ENCODE data around the gene DNAJA3. TPM values are rescaled to one million over a fixed set of nuclear protein-coding genes. Genes with fewer than 3 reads are reported as not detected.

DNAJA3 gene
- total RNA-seq, 2 donors from 2014 or later: 22.4 to 23.6 TPM

DNA sequence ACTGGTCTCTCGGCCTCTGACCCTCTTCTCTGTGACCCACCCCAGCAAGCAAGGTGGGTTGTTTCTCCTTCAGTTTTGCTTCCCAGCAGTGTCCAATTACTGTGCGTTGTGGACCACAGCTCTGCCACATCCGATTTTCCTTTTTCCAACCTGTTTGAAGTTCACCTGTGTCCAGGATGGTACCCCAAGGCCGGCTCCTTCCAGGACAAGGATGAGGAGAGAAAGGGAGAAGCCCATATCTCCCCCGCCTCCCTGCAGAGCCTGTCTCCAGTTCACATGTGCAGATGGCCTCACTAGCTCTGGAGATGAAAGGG lies 35.2 kb downstream of the DNAJA3 start:
- intact Hi-C loops (cut with DNase I): no loop called here

GRCh38 chr16:4461250-4462085 lies 35.8 kb downstream of the DNAJA3 start:
- intact Hi-C loops (cut with DNase I): no loop called here
- DNase-seq (ENCODE audit: low spot score): no peak

More for the DNA sequence above, 35.2 kb downstream of the DNAJA3 start:
- DNase-seq (ENCODE audit: low spot score): no peak

DNA sequence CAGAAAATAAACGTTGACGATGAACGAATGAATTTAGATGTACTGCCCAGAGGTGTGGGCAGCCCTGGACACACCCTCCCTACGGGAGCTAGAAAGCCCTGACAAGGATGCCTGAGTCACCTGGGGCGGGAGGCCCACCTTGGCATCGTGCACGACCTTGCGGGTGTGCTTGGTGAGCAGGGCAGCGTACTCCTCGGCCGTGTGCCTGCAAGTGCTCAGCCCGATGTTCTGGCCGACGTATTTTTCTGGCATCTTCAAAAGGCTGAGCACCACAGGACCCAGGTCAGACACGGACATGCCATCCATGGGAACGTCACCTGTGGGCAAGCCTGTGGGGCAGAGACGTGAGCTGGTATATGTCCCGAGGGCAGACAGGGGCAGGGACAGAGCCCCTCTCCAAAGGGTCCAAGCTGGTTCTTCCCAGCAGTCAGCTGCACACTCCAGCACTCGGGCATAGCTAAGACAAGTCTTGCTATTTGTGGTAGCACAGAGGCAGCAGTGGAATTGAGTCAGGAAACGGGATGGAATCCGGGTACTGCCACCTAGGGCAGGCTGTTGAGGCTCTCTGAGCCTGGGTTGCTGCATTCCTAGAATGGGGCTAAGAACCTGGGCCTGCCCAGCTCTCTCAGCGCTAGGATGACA lies 38.0 kb downstream of the DNAJA3 start:
- DNase-seq (ENCODE audit: low spot score): no peak
- intact Hi-C loops (cut with DNase I): no loop called here

- intact Hi-C loops (cut with DNase I): no loop called here
Observed at GRCh38 chr16:4465977-4466779, 40.5 kb downstream of the DNAJA3 start.

DNA sequence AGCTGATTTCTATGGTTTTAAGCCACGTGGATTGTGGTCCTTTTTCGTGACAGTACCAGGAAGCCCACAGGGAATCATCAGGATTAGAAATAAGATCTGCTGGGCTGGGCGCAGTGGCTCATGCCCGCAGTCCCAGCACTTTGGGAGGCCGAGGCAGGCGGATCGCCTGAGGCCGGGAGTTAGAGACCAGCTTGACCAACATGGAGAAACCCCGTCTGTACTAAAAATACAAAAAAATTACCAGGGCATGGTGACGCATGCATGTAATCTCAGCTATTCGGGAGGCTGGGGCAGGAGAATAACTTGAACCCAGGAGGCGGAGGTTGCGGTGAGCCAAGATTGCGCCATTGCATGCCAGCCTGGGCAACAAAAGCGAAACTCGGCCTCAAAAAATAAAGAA lies 42.2 kb downstream of the DNAJA3 start:
- intact Hi-C loops (cut with DNase I): no loop called here
- DNase-seq (ENCODE audit: low spot score): no peak

More at GRCh38 chr16:4465977-4466779, 40.5 kb downstream of the DNAJA3 start:
- DNase-seq (ENCODE audit: low spot score): no peak

DNA sequence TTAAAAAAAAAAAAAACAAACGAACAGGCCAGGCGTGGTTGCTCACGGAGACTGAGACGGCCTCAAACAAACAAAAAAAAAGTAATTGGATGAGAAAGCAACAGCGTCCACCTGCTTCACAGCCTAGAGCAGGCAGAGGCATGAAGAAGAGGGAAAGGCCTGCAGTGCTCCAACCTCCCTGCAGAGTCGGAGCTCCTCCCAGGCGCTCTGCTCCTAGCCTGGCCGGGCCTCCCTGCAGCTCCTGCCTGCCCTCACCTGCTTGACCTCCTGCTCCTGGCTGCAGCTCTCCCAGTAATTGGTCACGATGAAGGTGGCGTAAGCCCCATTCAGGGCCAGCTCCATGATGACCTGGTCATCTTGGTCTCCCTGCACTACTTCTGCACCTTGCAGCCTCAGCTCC lies 43.3 kb downstream of the DNAJA3 start:
- DNase-seq (ENCODE audit: low spot score): no peak
- intact Hi-C loops (cut with DNase I): no loop called here

- intact Hi-C loops (cut with DNase I): no loop called here
- no peak for DNase-seq (ENCODE audit: low spot score)
Observed at GRCh38 chr16:4471869-4472268, 46.2 kb downstream of the DNAJA3 start.

- intact Hi-C loops (cut with DNase I): no loop called here
- no peak for DNase-seq (ENCODE audit: low spot score)
Observed at GRCh38 chr16:4472880-4473279, 47.2 kb downstream of the DNAJA3 start.

DNA sequence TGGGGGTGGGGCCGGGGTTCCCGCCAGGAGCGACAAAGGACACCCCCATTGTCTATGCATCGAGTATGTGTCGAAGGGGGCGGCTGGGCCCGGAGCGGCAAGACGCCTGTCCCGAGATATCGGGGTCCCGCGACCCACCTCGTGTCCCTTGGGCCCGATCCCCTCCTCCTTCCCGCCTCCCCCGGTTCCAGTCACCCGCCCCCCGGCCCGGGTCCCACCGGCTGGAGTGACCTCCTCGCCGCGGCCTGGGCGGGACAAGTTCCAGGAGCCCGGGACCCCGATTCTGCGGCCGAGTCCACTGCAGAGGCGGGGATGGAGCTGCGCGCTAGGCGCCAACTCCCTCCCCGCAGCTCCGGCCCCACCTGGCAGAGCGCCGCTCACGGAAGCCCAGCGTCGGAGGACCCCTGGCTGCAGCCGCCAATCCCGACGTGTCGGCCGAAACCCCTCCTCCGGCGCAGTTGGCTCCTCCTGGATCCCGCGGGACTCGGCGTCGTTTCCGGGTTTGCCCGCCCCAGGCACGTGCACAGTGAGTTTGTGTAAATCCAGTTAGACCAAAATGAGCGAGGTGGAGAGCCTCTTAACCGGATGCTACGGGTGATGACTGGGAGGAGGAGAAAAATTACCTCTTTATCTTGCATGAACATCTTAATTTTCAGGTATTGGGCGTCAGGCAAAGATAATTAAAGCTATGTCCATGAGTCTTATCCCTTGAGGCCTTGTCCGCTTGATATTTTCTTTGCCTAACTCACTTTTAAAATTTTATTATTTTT lies 48.7 kb downstream of the DNAJA3 start, which contains the start of gene NMRAL1:
NMRAL1 (minus strand) TSS at position 434 of the 770 bp plus-strand sequence. CDS start 493 bp downstream, outside the sequence.
- intact Hi-C loops (cut with DNase I): no loop called here
- peak; percentile 95 for DNase-seq (ENCODE audit: low spot score)

DNA sequence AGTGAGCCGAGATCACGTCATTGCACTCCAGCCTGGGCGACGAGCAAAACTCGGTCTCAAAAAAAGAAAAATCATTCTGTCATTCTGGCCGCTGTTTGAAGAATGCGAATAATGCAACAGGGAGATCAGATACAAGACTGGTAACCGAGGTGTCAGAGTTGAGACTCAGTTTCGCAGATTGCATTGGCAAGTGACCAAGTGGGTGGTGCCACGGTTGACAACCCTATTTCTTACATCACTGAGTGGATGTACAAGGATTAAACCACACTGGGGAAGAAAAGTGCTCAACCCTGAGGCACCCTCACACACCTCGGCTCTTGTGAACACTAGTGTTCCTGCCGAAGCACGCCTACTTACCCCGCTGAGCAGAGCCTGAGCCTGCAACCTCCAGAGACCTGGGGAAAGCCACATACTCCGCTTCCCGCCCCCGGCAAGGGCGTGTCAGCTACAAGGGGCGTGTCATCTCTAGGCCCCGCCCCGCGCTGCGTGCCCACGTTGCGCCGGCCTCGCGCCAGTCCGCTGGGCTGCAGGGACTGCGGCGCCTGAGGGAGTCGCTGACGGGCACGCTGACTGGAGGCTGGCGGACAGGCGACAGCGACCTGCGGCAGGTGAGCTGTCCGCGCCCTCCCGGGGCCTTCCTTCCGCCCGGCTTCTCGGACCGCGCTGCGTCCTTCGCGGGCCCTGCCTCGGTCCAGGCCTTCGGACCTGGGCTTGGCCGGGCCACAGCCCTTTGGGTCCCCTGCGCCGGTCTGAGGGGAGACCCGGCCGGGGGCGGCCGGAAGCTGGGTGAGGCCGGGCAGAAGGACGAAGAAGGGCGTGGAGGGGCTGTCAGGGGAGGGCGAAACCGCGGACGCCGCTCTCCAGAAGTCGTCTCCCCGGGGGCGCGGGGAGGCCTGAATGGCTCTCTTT lies 50.5 kb downstream of the DNAJA3 start, which contains the start of gene HMOX2:
HMOX2 (plus strand) TSS at position 519 of the 909 bp plus-strand sequence. CDS start 29,127 bp downstream, outside the sequence.
- intact Hi-C loops (cut with DNase I): no loop called here
- peak; percentile 97 for DNase-seq (ENCODE audit: low spot score)

- intact Hi-C loops (cut with DNase I): no loop called here
- no peak for DNase-seq (ENCODE audit: low spot score)
Observed at GRCh38 chr16:4477966-4478365, 52.3 kb downstream of the DNAJA3 start.

DNA sequence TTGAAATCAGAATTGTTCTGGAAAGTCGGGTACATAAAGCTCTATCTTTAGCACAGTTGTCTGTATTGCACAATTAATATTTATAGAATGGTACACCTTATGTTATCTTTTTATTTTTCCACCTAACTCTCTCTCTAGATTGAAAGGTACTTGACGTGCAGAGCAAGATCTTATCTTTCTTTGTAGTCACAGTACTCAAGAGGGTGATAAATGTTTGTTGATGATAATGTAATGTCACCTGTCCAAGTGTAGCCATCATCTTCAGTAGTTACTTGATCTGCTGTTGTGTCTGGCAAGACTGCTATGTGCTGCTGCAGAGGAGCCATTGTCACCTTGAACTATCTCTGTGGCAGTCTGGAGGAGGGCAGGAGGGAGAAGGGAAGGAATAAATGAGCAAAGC lies 55.9 kb downstream of the DNAJA3 start:
- DNase-seq (ENCODE audit: low spot score): no peak
- intact Hi-C loops (cut with DNase I): no loop called here

GRCh38 chr16:4481963-4482362 lies 56.3 kb downstream of the DNAJA3 start:
- intact Hi-C loops (cut with DNase I): no loop called here
- no peak for DNase-seq (ENCODE audit: low spot score)

DNA sequence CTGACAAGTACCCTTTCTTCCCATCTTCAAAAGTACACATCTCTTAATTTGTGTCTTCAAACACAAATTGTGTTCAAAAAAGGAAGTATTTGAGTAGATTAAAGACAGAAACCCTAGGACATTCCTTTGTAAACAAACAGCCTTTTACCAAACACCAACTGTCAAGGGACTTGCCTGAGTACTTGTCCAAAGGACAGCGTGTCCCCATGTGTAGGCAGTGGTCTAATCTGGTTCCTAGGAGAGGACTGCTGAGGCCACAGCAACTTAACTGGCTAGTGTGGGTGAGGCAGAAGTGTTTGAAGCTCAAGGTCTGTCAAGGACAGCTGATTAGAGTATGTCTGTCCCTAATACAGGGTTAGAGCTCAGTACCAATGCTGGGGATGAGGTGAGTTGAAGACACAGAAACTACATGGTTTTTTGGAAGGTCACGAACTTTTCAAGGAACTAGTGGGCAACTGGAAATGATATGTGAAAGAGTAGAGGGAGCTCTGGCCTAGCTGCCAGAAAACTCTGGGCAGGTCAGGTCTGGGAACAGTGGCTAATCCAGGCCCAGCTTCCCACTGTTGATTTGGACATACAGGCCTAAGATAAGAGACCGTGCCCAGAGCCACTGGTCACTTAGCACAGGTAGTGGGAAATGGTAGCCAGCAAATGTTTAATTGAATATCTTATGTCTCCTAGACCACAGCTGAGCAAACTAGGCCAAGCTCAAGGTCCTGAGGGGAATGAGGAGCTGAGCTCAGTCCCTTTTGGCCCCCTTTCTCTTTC lies 60.6 kb downstream of the DNAJA3 start:
- intact Hi-C loops (cut with DNase I): no loop called here
- no peak for DNase-seq (ENCODE audit: low spot score)

DNA sequence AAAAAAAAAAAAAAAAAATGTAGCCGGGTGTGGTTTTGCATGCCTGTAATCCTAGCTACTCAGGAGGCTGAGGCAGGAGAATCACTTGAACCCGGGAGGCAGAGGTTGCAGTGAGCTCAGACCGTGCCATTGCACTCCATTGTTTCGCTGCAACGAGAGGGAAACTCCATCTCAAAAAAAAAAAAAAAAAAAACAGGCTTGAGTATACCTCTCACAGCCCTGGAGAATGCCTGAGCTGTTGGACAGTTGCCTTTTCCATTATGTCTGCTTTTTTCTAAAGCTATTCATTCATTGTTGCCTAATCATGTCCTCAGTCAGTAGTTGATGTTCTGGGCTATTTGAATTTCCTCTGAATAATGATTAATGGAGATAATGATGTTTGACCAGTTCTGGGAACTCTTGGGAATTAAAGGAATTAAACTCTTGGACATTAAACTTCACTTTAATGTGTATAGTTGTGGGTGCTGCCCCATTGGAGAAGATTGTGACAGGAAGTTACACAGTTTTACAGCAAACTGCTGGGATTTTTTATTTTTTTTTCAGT lies 62.4 kb downstream of the DNAJA3 start:
- intact Hi-C loops (cut with DNase I): no loop called here
- no peak for DNase-seq (ENCODE audit: low spot score)

DNA sequence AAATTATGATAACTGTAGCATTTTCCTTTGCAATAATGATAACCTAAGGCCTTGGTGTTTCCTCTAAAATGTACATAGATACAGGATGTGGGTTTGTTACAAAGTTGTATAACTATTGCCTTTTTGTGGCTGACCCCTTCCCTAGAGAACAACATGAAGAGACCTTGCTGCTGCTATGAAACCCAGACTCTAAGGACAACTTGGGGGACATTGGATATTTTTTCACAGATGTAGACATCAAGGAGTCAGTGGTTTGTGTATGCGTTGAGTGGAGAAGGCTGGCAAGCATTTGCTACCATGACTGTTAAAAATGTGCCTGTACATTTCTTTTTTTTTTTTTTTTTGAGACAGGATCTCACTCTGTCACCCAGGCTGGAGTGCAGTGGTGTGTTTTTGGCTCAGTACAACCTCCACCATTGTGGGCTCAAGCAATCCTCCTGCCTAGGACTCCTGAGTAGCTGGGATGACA lies 62.9 kb downstream of the DNAJA3 start:
- no peak for DNase-seq (ENCODE audit: low spot score)
- intact Hi-C loops (cut with DNase I): no loop called here

DNA sequence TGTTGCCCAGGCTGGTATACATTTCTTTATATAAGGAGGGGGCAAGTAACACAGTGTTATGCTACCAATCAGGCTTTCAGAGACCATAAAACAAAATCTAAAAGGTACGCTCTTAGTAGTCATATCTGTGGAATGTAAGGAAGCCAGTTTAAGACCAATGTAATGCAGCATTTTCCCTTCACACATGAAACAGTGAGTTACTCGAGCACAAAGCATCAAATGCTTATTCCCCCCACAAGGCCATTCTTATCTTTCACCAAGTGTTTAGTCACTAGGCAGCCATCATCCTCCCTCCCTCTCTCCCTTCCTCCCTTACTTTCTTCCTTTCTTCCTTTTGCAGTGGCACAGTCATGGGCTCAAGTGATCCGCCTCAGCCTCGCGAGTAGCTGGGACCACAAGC lies 63.4 kb downstream of the DNAJA3 start:
- no peak for DNase-seq (ENCODE audit: low spot score)

More for the DNA sequence above, 63.4 kb downstream of the DNAJA3 start:
- intact Hi-C loops (cut with DNase I): no loop called here

Measured in posterior vena cava (tissue), 2 donors.